Memory B cell (primary cell): ENCODE measurements around the gene PIN1.
A peak's percentile ranks its signal among the peaks of the same experiment; 100 is the strongest.
"Not testable (repeated sequence)": the region's sequence is repeated elsewhere in the genome, so short reads cannot be mapped to it uniquely, and the experiment has no call there.

Source experiments
- ATAC-seq: fragments of 150-1000 bp; cut with Tn5 transposase; 2 replicates; pipeline ENCODE4 v1.10.0; 2021; ENCODE audit warnings: low read depth, mild to moderate bottlenecking, moderate library complexity
- DNase-seq, 2 donors: peaks; one replicate each; pipeline ENCODE4 v3.0.0; 2022; ENCODE audit warnings: low spot score in 2 of 2
- H3K27ac Mint-ChIP-seq: one replicate; pipeline ENCODE4 v1.8.0; 2022; ENCODE audit warnings: mild to moderate bottlenecking, moderate library complexity, mixed read lengths
- H3K27me3 Mint-ChIP-seq: one replicate; pipeline ENCODE4 v1.8.0; 2022; ENCODE audit warnings: mixed read lengths
- H3K36me3 Mint-ChIP-seq: one replicate; pipeline ENCODE4 v1.8.0; 2022; ENCODE audit warnings: mild to moderate bottlenecking, mixed read lengths
- H3K4me1 Mint-ChIP-seq: one replicate; pipeline ENCODE4 v1.8.0; 2022; ENCODE audit warnings: mixed read lengths
- H3K4me3 Mint-ChIP-seq: one replicate; pipeline ENCODE4 v1.8.0; 2022; ENCODE audit warnings: mild to moderate bottlenecking, moderate library complexity, mixed read lengths
- H3K9me3 Mint-ChIP-seq: one replicate; pipeline ENCODE4 v1.8.0; 2022; ENCODE audit warnings: mixed read lengths

Gene PIN1

DNA sequence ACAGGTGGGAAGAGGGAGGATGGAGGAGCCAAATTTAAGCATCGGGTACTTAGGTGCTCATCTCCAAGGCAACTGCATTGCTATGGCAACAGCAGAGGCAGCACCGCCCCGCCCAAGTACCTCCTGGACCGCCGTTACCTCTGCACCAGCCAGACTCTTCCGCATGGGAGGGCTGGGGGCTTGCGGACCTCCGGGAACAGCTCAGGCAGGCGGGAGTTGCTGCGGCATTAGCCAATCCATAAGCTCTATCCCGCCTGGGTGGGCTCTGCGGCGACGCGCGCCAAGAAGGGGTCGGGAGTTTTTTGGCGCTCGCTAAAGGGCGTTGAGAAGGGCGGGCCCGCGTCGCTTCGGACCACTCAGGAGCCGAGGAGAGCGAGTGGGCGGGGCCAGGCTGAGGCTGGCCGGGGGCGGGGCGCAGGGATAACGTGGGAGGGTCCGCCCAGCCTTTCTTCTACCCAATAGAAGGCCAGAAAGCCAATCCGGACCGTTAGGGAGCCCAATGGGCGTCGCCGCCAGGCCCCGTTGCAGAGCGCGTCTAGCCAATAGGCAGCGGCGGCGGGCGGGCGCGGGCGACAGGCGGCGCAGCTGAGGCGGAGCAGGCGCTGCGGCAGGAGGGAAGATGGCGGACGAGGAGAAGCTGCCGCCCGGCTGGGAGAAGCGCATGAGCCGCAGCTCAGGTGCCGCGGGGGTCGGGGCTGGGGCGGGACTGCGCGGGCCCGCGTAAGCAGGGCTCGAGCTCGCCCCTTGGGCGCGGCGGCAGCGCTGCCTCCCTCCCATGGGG, at the start of gene PIN1:
TSS of gene PIN1 (plus strand) at position 593 of the 781 bp plus-strand sequence. CDS start at position 620, 27 bp downstream.
- H3K27ac Mint-ChIP-seq, result peak within 1 kb of the TSS; percentile 94
- ATAC-seq (peak; percentile 91), DNase-seq (peak; percentile 97 to 99)
- H3K4me1 Mint-ChIP-seq, result peaks cover 12% of the 10 kb centered on the region
- peak within 1 kb of the TSS; percentile 98 for H3K4me3 Mint-ChIP-seq
- H3K36me3 Mint-ChIP-seq, result peaks cover 8% of the 10 kb centered on the region
- no peaks in the 10 kb centered on the region for H3K9me3 Mint-ChIP-seq
- no peaks in the 10 kb centered on the region for H3K27me3 Mint-ChIP-seq

DNA sequence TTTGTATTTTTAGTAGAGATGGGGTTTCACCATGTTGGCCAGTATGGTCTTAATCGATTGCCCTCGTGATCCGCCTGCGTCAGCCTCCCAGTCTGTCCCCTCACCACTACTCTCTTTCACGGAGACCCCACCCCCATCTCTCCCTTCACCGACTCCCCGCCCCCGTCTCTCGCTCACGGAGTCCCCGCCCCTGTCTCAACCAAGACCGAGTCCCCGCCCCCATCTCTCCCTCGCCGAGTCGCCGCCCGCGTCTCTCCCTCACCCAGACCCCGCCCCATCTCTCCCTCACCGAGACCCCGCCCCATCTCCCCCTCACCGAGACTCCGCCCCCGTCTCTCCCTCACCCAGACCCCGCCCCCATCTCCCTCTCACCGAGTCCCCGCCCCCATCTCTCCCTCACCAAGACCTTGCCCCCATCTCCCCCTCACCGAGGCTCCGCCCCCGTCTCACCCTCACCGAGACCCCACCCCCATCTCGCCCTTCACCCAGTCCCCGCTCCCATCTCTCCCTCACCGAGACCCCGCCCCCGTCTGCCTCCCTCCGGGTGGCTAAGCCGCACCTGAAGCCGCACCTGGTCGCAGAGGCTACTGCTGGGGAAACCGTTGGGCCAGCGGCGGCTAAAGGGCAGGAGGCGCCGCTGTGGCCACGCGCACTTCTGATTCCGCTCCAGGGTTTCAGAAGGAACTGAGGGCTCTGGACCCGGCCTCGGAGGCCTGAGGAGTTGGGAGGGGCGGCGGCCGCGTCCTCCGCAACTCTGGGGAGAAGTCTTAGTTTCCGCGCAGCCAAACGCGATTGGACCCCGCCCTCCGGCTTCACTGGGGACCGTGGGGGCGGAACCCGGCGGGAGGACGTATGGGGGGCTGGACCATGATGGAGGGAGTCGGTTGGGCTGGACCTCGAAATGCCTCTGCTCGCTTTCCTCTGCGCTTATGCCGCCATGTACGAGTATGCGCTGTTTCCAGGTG, 49.5 kb upstream of the PIN1 start:
- DNase-seq (peak; percentile 89 to 90), ATAC-seq (peak; percentile 80)
- Mint-ChIP-seq H3K9me3 (peaks cover 2% of the 10 kb centered on the region), H3K36me3 (peaks cover 9% of the 10 kb centered on the region), H3K4me3 (peak overlapping the region; percentile 89), H3K4me1 (peaks cover 13% of the 10 kb centered on the region), H3K27me3 (no peaks in the 10 kb centered on the region), H3K27ac (peak overlapping the region; percentile 93)

DNA sequence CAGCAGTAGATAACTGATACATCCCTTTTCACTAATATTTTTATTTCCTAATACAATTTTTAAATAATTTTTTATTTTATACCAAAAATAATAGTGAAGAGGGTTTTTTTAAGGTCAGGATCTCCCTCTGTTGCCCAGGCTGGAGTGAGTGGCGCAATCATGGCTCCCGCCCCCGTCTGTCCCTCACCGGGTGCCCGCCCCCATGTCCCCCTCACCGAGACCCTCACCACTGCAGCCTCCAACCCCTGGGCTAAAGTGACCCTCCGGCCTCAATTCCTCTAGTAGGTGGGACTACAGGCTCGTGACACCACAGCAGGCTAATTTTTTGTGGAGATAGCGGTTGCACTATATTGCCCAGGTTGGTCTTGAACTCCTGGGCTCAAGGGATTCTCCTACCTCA, 48.8 kb upstream of the PIN1 start:
- Mint-ChIP-seq H3K27ac (peak overlapping the region; percentile 93), H3K27me3 (no peaks in the 10 kb centered on the region), H3K9me3 (peaks cover 2% of the 10 kb centered on the region), H3K4me3 (peak overlapping the region; percentile 89), H3K36me3 (peaks cover 5% of the 10 kb centered on the region), H3K4me1 (peaks cover 13% of the 10 kb centered on the region)
- DNase-seq (no peak), ATAC-seq (no peak)

DNA sequence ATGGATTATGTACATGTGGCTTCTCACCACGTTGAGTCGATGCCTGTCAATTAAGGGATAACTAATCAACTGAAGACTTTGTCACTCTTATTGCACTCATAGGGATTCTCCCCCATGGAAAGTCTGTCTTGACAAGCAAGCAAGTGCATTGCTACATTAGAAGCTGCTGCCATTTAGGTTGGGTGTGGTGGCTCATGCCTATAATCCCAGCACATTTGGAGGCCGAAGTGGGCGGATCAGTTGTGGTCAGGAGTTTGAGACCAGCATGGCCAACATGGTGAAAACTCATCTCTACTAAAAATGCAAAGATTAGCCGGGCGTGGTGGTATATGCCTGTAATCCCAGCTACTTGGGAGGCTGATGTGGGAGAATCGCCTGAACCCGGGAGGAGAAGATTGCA, 48.3 kb upstream of the PIN1 start:
- DNase-seq (no peak), ATAC-seq (no peak)
- Mint-ChIP-seq H3K4me1 (peaks cover 16% of the 10 kb centered on the region), H3K36me3 (peaks cover 5% of the 10 kb centered on the region), H3K4me3 (peak overlapping the region; percentile 82), H3K27me3 (no peaks in the 10 kb centered on the region), H3K9me3 (peaks cover 2% of the 10 kb centered on the region), H3K27ac (no peak overlapping the region)

DNA sequence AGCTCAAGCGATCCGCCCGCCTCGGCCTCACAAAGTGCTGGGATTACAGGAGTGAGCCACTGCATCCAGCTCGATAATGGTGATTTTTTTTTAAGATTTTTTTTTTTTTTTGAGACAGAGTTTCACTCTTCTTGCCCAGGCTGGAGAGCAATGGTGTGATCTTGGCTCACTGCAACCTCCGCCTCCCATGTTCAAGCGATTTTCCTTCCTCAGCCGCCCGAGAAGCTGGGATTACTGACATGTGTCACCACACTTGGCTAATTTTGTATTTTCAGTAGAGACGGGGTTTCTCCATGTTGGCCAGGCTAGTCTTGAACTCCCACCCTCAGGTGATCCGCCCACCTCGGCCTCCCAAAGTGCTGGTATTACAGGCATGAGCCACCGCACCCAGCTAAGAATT, 46.5 kb upstream of the PIN1 start:
- not testable (repeated sequence) for ATAC-seq, H3K4me3 Mint-ChIP-seq
- peaks cover 24% of the 10 kb centered on the region for H3K4me1 Mint-ChIP-seq

DNA sequence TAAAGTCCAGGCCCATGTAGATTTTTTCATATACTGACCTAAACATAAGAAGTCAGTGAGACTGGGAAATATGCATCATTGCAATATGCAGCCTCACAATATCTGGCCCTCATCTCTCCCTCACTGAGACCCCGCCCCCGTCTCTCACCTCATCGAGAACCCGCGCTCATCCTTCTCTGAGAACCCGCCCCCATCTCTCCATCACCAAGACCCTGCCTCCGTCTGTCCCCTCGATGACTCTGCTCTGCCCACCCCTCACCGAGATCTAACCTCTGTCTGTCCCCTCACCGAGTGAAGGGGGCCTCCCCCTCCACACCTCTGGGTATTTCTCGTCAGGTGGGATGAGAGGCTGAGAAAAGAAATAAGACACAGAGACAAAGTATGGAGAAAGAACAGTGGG, 46.1 kb upstream of the PIN1 start:
- DNase-seq (no peak), ATAC-seq (no peak)
- Mint-ChIP-seq H3K27ac (no peak overlapping the region), H3K36me3 (no peaks in the 10 kb centered on the region), H3K9me3 (peaks cover 2% of the 10 kb centered on the region), H3K4me3 (peak overlapping the region; percentile 3), H3K27me3 (no peaks in the 10 kb centered on the region), H3K4me1 (peaks cover 24% of the 10 kb centered on the region)

More for the DNA sequence above, 46.5 kb upstream of the PIN1 start:
- not testable (repeated sequence) for H3K36me3 Mint-ChIP-seq, H3K27ac Mint-ChIP-seq, H3K27me3 Mint-ChIP-seq, DNase-seq, H3K9me3 Mint-ChIP-seq

DNA sequence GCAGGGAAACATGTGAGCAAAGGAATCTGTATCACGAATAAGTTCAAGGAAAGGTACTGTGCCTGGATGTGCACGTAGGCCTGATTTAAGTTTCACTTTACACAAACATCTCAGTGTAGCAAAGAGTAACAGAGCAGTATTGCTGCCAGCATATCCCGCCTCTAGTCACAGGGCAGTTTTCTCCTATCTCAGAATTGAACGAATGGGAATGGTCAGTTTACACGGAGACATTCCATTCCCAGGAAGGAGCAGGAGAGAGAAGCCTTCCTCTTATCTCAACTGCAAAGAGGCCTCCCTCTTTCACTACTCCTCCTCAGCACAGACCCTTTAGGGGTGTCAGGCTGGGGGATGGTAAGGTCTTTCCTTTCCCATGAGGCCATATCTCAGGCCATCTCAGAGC, 45.5 kb upstream of the PIN1 start:
- DNase-seq, ATAC-seq, H3K9me3 Mint-ChIP-seq, H3K4me3 Mint-ChIP-seq, H3K27me3 Mint-ChIP-seq, H3K36me3 Mint-ChIP-seq, H3K27ac Mint-ChIP-seq: not testable (repeated sequence)
- H3K4me1 Mint-ChIP-seq, result peaks cover 24% of the 10 kb centered on the region

DNA sequence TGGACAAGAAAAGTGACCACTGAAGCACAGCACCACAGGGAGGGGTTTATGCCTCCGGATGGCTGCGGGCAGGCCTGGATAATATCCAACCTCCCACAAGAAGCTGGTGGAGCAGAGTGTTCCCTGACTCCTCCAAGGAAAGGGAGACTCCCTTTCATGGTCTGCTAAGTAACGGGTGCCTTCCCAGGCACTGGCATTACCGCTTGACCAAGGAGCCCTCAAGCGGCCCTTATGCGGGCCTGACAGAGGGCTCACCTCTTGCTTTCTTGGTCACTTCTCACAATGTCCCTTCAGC, 44.1 kb upstream of the PIN1 start:
- H3K27ac Mint-ChIP-seq, DNase-seq, H3K9me3 Mint-ChIP-seq, H3K4me3 Mint-ChIP-seq, H3K36me3 Mint-ChIP-seq, ATAC-seq, H3K27me3 Mint-ChIP-seq: not testable (repeated sequence)
- H3K4me1 Mint-ChIP-seq, result peaks cover 19% of the 10 kb centered on the region

DNA sequence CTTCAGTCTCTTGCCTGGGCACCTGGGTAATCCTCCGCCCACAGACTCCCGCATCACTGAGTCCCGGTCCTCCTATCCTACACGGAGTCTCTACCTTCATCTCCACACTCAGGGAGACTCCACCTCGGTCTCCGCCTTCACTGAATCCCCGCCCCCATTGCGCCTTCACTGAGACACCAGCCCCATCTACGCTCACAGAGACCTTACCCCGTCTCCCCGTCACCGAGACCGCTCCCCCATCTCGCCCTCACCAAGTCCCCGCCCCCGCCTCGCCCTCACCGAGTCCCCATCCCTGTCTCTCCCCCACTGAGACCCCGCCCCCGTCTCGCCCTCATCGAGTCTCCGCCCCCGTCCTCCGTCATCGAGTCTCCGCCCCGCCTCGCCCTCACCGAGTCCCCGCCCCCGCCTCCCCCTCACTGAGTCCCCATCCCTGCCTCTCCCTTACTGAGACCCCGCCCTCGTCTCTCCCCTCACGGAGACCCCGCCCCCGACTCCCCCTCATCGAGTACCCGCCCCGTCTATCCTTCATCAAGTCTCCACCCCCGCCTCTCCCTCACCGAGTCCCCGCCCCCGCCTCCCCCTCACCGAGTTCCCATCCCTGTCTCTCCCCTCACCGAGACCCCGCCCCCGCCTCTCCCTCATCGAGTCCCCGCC, 43.4 kb upstream of the PIN1 start:
- peak; percentile 33 for ATAC-seq
- peaks cover 2% of the 10 kb centered on the region for H3K9me3 Mint-ChIP-seq
- H3K27me3 Mint-ChIP-seq, result no peaks in the 10 kb centered on the region
- H3K36me3 Mint-ChIP-seq, result no peaks in the 10 kb centered on the region
- DNase-seq, result peak; percentile 73 to 82
- peak overlapping the region; percentile 98 for H3K27ac Mint-ChIP-seq
- H3K4me3 Mint-ChIP-seq, result peak overlapping the region; percentile 96
- H3K4me1 Mint-ChIP-seq, result peaks cover 19% of the 10 kb centered on the region

DNA sequence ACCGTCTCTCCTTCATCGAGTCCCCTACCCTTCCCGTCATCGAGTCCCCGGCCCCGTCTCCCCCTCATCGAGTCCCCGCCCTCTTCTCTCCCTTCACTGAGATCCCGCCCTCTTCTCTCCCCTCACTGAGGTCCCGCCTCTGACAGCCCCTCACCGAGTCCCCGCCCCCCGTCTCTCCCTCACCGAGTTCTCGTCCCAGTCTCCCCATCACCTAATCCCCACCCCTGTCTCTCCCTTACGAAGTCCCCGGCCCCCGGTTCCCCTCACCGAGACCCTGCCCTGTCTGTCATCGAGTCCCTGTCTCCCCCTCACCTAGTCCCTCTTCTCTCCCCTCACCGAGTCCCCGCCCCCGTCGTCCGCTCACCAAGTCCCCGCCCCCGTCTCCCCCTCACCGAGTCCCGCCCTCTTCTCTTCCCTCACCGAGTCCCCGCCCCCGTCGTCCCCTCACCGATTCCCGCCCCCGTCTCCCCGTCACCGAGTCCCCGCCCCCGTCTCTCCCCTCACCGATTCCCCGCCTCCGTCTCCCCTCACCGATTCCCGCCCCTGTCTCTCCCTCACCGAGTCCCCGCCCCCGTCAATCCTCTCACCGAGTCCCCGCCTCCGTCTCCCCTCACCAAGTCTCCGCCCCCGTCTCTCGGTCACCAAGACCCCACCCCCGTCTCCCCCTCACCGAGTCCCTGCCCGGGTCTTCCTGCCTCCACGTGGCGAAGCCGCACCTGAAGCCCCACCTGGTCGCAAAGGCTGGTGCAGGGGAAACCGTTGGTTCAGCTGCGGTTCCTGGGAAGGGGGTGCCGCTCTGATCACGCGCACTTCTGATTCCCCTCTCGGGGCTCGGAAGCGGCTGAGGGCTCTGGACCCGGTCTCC, 42.7 kb upstream of the PIN1 start:
- no peaks in the 10 kb centered on the region for H3K27me3 Mint-ChIP-seq
- ATAC-seq, result peak; percentile 54
- peak overlapping the region; percentile 98 for H3K27ac Mint-ChIP-seq
- peak; percentile 86 to 93 for DNase-seq
- peaks cover 2% of the 10 kb centered on the region for H3K9me3 Mint-ChIP-seq
- peak overlapping the region; percentile 96 for H3K4me3 Mint-ChIP-seq
- H3K36me3 Mint-ChIP-seq, result no peaks in the 10 kb centered on the region
- H3K4me1 Mint-ChIP-seq, result peaks cover 19% of the 10 kb centered on the region

DNA sequence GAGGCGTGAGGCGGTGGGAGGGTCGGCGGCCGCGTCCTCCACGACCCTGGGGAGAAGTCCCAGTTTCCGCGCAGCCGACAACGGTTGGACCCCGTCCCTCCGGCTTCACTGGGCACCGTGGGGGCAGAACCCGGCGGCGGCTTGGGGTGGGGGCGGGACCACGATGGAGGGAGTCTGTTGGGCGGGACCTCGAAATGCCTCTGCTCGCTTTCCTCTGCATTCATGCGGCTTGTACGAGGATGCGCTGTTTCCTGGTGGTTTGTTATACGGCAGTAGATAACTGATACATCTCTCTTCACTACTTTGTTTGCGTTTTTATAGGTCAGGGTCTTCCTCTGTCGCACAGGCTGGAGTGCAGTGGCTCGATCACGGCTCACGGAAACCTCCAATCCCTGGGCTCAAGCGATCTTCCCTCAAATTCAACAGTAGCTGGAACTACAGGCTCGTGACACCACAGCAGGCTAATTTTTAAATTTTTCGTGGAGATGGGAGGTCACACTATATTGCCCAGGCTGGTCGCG, 42.0 kb upstream of the PIN1 start:
- no peaks in the 10 kb centered on the region for H3K36me3 Mint-ChIP-seq
- H3K4me3 Mint-ChIP-seq, result peak overlapping the region; percentile 96
- DNase-seq (no peak), ATAC-seq (peak; percentile 6)
- peak overlapping the region; percentile 98 for H3K27ac Mint-ChIP-seq
- no peaks in the 10 kb centered on the region for H3K9me3 Mint-ChIP-seq
- H3K4me1 Mint-ChIP-seq, result peaks cover 19% of the 10 kb centered on the region
- no peaks in the 10 kb centered on the region for H3K27me3 Mint-ChIP-seq

DNA sequence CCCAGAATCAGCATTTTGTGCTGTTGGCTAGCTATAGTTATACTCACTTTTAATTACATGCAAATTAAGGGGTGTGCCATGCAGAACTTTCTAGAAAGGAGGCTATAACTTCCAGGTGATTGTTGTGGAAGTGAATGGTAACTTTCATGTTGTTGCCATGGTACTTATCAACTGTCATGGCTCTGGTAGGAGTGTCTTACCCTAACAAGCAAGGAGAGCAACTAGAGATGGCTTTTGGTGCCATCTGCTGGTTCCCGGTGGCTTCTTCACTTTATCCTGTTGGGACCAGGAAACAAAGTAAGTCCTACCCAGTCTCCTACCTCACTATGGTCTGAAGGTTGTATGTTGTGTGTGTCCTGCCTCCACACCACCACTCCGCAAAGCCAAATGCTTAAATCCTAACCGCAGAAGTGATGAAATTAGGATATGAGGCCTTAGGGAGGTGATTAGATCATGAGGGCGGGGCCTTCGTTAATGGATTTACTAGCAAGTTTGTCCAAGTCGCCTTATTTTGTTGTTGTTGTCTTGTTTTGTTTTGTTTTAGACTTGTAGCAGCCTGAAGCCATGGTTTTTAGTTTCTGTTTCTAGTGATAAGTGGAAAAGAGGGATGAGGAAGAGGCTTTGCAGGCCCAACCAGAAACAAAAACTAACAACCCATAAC, 38.9 kb upstream of the PIN1 start:
- DNase-seq, result peak; percentile 71 to 82
- no peaks in the 10 kb centered on the region for H3K36me3 Mint-ChIP-seq
- ATAC-seq, result peak; percentile 61
- peak overlapping the region; percentile 79 for H3K27ac Mint-ChIP-seq
- no peaks in the 10 kb centered on the region for H3K27me3 Mint-ChIP-seq
- no peaks in the 10 kb centered on the region for H3K9me3 Mint-ChIP-seq
- no peak overlapping the region for H3K4me3 Mint-ChIP-seq
- peaks cover 14% of the 10 kb centered on the region for H3K4me1 Mint-ChIP-seq

DNA sequence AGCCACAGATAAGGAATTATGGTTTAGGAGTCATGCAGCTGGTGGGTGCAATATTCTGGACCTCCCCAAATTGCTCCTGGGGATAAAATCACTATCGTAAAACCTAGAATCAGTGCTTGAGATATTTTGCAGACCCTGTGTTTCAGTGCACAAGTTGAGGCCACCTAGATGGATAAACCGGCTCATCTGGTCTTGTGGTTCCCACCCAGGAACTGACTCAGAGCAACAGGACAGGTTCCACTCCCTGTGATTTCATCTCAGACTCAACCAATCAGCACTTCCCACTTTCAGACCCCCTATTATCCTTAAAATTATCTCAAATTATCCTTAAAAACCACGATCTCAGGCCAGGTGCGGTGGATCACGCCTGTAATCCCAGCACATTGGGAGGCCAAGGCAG, 37.2 kb upstream of the PIN1 start:
- peaks cover 6% of the 10 kb centered on the region for H3K4me1 Mint-ChIP-seq
- DNase-seq, result no peak
- no peak overlapping the region for H3K27ac Mint-ChIP-seq
- no peaks in the 10 kb centered on the region for H3K27me3 Mint-ChIP-seq
- H3K4me3 Mint-ChIP-seq, result no peak overlapping the region
- no peaks in the 10 kb centered on the region for H3K9me3 Mint-ChIP-seq
- H3K36me3 Mint-ChIP-seq, result no peaks in the 10 kb centered on the region
- ATAC-seq, result no peak
